GM10266 (cell line): Measurements from ENCODE around the gene OLIG2.

Experiments
- DNase-seq: peaks from one replicate; pipeline ENCODE4 v3.0.0; 2012; ENCODE audit errors: extremely low spot score
- TF ChIP-seq, protein P1 (sequence below): IDR thresholded peaks from 2 replicates; pipeline ENCODE4 v1.5.1; 2012; ENCODE audit warnings: mild to moderate bottlenecking, low read depth; ENCODE audit not compliant: control insufficient read depth, insufficient read depth; ENCODE audit errors: missing control alignments

OLIG2 gene

DNA sequence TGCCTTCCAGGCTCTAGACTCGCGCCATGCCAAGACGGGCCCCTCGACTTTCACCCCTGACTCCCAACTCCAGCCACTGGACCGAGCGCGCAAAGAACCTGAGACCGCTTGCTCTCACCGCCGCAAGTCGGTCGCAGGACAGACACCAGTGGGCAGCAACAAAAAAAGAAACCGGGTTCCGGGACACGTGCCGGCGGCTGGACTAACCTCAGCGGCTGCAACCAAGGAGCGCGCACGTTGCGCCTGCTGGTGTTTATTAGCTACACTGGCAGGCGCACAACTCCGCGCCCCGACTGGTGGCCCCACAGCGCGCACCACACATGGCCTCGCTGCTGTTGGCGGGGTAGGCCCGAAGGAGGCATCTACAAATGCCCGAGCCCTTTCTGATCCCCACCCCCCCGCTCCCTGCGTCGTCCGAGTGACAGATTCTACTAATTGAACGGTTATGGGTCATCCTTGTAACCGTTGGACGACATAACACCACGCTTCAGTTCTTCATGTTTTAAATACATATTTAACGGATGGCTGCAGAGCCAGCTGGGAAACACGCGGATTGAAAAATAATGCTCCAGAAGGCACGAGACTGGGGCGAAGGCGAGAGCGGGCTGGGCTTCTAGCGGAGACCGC is 2.0 kb upstream of the OLIG2 start:
- TF ChIP-seq, protein P1, sequence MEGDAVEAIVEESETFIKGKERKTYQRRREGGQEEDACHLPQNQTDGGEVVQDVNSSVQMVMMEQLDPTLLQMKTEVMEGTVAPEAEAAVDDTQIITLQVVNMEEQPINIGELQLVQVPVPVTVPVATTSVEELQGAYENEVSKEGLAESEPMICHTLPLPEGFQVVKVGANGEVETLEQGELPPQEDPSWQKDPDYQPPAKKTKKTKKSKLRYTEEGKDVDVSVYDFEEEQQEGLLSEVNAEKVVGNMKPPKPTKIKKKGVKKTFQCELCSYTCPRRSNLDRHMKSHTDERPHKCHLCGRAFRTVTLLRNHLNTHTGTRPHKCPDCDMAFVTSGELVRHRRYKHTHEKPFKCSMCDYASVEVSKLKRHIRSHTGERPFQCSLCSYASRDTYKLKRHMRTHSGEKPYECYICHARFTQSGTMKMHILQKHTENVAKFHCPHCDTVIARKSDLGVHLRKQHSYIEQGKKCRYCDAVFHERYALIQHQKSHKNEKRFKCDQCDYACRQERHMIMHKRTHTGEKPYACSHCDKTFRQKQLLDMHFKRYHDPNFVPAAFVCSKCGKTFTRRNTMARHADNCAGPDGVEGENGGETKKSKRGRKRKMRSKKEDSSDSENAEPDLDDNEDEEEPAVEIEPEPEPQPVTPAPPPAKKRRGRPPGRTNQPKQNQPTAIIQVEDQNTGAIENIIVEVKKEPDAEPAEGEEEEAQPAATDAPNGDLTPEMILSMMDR: no peak
- no peak for DNase-seq

DNA sequence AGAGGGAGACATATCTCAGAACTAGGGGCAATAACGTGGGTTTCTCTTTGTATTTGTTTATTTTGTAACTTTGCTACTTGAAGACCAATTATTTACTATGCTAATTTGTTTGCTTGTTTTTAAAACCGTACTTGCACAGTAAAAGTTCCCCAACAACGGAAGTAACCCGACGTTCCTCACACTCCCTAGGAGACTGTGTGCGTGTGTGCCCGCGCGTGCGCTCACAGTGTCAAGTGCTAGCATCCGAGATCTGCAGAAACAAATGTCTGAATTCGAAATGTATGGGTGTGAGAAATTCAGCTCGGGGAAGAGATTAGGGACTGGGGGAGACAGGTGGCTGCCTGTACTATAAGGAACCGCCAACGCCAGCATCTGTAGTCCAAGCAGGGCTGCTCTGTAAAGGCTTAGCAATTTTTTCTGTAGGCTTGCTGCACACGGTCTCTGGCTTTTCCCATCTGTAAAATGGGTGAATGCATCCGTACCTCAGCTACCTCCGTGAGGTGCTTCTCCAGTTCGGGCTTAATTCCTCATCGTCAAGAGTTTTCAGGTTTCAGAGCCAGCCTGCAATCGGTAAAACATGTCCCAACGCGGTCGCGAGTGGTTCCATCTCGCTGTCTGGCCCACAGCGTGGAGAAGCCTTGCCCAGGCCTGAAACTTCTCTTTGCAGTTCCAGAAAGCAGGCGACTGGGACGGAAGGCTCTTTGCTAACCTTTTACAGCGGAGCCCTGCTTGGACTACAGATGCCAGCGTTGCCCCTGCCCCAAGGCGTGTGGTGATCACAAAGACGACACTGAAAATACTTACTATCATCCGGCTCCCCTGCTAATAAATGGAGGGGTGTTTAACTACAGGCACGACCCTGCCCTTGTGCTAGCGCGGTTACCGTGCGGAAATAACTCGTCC is 1.3 kb upstream of the OLIG2 start:
- DNase-seq: peak; percentile 34
- TF ChIP-seq, protein P1: no peak

DNA sequence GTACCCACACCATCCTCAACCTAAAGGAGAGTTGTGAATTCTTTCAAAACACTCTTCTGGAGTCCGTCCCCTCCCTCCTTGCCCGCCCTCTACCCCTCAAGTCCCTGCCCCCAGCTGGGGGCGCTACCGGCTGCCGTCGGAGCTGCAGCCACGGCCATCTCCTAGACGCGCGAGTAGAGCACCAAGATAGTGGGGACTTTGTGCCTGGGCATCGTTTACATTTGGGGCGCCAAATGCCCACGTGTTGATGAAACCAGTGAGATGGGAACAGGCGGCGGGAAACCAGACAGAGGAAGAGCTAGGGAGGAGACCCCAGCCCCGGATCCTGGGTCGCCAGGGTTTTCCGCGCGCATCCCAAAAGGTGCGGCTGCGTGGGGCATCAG is 638 bp upstream of the OLIG2 start:
- TF ChIP-seq, protein P1: no peak
- DNase-seq: no peak

DNA sequence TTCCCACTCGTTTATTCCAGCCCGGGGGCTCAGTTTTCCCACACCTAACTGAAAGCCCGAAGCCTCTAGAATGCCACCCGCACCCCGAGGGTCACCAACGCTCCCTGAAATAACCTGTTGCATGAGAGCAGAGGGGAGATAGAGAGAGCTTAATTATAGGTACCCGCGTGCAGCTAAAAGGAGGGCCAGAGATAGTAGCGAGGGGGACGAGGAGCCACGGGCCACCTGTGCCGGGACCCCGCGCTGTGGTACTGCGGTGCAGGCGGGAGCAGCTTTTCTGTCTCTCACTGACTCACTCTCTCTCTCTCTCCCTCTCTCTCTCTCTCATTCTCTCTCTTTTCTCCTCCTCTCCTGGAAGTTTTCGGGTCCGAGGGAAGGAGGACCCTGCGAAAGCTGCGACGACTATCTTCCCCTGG is 716 bp downstream of the OLIG2 start:
- peak; percentile 53 for DNase-seq
- TF ChIP-seq, protein P1: no peak

DNA sequence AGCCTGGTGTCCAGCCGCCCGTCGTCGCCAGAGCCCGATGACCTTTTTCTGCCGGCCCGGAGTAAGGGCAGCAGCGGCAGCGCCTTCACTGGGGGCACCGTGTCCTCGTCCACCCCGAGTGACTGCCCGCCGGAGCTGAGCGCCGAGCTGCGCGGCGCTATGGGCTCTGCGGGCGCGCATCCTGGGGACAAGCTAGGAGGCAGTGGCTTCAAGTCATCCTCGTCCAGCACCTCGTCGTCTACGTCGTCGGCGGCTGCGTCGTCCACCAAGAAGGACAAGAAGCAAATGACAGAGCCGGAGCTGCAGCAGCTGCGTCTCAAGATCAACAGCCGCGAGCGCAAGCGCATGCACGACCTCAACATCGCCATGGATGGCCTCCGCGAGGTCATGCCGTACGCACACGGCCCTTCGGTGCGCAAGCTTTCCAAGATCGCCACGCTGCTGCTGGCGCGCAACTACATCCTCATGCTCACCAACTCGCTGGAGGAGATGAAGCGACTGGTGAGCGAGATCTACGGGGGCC is 1.2 kb downstream of the OLIG2 start:
- TF ChIP-seq, protein P1: no peak
- DNase-seq: peak; percentile 50

DNA sequence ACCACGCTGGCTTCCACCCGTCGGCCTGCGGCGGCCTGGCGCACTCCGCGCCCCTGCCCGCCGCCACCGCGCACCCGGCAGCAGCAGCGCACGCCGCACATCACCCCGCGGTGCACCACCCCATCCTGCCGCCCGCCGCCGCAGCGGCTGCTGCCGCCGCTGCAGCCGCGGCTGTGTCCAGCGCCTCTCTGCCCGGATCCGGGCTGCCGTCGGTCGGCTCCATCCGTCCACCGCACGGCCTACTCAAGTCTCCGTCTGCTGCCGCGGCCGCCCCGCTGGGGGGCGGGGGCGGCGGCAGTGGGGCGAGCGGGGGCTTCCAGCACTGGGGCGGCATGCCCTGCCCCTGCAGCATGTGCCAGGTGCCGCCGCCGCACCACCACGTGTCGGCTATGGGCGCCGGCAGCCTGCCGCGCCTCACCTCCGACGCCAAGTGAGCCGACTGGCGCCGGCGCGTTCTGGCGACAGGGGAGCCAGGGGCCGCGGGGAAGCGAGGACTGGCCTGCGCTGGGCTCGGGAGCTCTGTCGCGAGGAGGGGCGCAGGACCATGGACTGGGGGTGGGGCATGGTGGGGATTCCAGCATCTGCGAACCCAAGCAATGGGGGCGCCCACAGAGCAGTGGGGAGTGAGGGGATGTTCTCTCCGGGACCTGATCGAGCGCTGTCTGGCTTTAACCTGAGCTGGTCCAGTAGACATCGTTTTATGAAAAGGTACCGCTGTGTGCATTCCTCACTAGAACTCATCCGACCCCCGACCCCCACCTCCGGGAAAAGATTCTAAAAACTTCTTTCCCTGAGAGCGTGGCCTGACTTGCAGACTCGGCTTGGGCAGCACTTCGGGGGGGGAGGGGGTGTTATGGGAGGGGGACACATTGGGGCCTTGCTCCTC is 1.9 kb downstream of the OLIG2 start:
- TF ChIP-seq, protein P1: no peak

DNA sequence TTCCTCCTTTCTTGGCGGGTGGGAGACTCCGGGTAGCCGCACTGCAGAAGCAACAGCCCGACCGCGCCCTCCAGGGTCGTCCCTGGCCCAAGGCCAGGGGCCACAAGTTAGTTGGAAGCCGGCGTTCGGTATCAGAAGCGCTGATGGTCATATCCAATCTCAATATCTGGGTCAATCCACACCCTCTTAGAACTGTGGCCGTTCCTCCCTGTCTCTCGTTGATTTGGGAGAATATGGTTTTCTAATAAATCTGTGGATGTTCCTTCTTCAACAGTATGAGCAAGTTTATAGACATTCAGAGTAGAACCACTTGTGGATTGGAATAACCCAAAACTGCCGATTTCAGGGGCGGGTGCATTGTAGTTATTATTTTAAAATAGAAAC is 2.5 kb downstream of the OLIG2 start:
- TF ChIP-seq, protein P1: no peak
- DNase-seq: peak; percentile 35

More for the DNA sequence above, 1.9 kb downstream of the OLIG2 start:
- DNase-seq: peak; percentile 46
